GM23338 (cell line): ENCODE data around the gene ARHGEF11. TPM values are rescaled to one million over a fixed set of nuclear protein-coding genes. Genes with fewer than 3 reads are reported as not detected.

Experiments used
- ATAC-seq: fragments of 200-7000 bp; cut with Tn5 transposase; 3 replicates; pipeline ENCODE4 v1.9.1; 2020
- DNase-seq: peaks from one replicate; pipeline ENCODE4 v3.0.0-alpha.2; 2015; ENCODE audit warnings: low spot score
- H2AFZ ChIP-seq: fragments of 200-600 bp; sonication (generic); 2 replicates; pipeline ENCODE4 v1.8.0; 2016; ENCODE audit warnings: antibody characterized with exemption, mild to moderate bottlenecking, moderate library complexity
- H3F3A ChIP-seq: fragments of 200-600 bp; sonication (generic); replicated peaks from 2 replicates; pipeline ENCODE4 v1.8.0; 2017; ENCODE audit warnings: antibody characterized with exemption, mixed run types, low read depth
- H3K27ac ChIP-seq: fragments of 200-600 bp; sonication (generic); 2 replicates; pipeline ENCODE4 v1.6.1; 2016; ENCODE audit warnings: low read depth
- H3K27me3 ChIP-seq: fragments of 200-600 bp; sonication (generic); 2 replicates; pipeline ENCODE4 v1.8.0; 2016; ENCODE audit warnings: mild to moderate bottlenecking, mixed run types, moderate library complexity; ENCODE audit not compliant: insufficient read depth
- H3K36me3 ChIP-seq: fragments of 200-600 bp; sonication (generic); 2 replicates; pipeline ENCODE4 v1.8.0; 2016; ENCODE audit warnings: mild to moderate bottlenecking; ENCODE audit not compliant: insufficient read depth
- H3K4me1 ChIP-seq: fragments of 200-600 bp; sonication (generic); 2 replicates; pipeline ENCODE4 v1.8.0; 2016; ENCODE audit warnings: mild to moderate bottlenecking, moderate library complexity; ENCODE audit not compliant: insufficient read depth
- H3K4me2 ChIP-seq: fragments of 200-600 bp; sonication (generic); 2 replicates; pipeline ENCODE4 v1.7.1; 2017; ENCODE audit warnings: mixed run types
- H3K4me3 ChIP-seq: fragments of 200-600 bp; sonication (generic); 2 replicates; pipeline ENCODE4 v1.6.1; 2016; ENCODE audit warnings: mixed run types
- H3K79me2 ChIP-seq: fragments of 200-600 bp; sonication (generic); replicated peaks from 2 replicates; pipeline ENCODE4 v1.8.0; 2017; ENCODE audit warnings: mild to moderate bottlenecking; ENCODE audit not compliant: insufficient read depth
- H3K9me2 ChIP-seq: fragments of 200-600 bp; sonication (generic); 2 replicates; pipeline ENCODE4 v1.8.0; 2017; ENCODE audit not compliant: insufficient read depth
- H4K20me1 ChIP-seq: fragments of 200-600 bp; sonication (generic); replicated peaks from 2 replicates; pipeline ENCODE4 v1.8.0; 2017; ENCODE audit warnings: mild to moderate bottlenecking; ENCODE audit not compliant: insufficient read depth
- H3K27ac Mint-ChIP-seq: 2 replicates; pipeline ENCODE4 v1.8.0; 2020; ENCODE audit warnings: inconsistent platforms, mild to moderate bottlenecking, moderate library complexity, mixed read lengths
- H3K27me3 Mint-ChIP-seq: 3 replicates; pipeline ENCODE4 v1.8.0; 2022; ENCODE audit warnings: low read depth, mild to moderate bottlenecking, moderate library complexity, mixed read lengths, inconsistent platforms; ENCODE audit not compliant: insufficient read depth, poor library complexity
- H3K36me3 Mint-ChIP-seq: 3 replicates; pipeline ENCODE4 v1.8.0; 2021; ENCODE audit warnings: low read depth, mild to moderate bottlenecking, inconsistent platforms, moderate library complexity, mixed read lengths
- H3K4me1 Mint-ChIP-seq: 3 replicates; pipeline ENCODE4 v1.8.0; 2020; ENCODE audit warnings: mild to moderate bottlenecking, inconsistent platforms, mixed read lengths
- H3K4me3 Mint-ChIP-seq: 3 replicates; pipeline ENCODE4 v1.8.0; 2021; ENCODE audit warnings: moderate library complexity, mild to moderate bottlenecking, inconsistent platforms, mixed read lengths
- H3K9me3 Mint-ChIP-seq: 3 replicates; pipeline ENCODE4 v1.8.0; 2020; ENCODE audit warnings: moderate library complexity, mild to moderate bottlenecking, inconsistent platforms, mixed read lengths
- CREB1 ChIP-seq: fragments of 250-450 bp; sonication (Bioruptor Pico); IDR thresholded peaks from 2 replicates; pipeline ENCODE4 v1.5.0; 2020; ENCODE audit warnings: low read depth, mild to moderate bottlenecking, moderate library complexity
- CTCF ChIP-seq, 2 experiments: fragments of 200-600 bp in 1 of 2; sonication (generic) in 1 of 2; conservative IDR thresholded peaks; 2 replicates each; pipeline versions ENCODE4 v1.5.1 to v1.6.1; 2016 to 2017; ENCODE audit warnings: antibody characterized with exemption in 2 of 2, low read depth in 2 of 2, mild to moderate bottlenecking in 2 of 2, moderate library complexity in 1 of 2
- ETS1 ChIP-seq: IDR thresholded peaks from 2 replicates; pipeline ENCODE4 v1.6.1; 2016; ENCODE audit warnings: antibody characterized with exemption
- EZH2 ChIP-seq: fragments of 200-600 bp; sonication (generic); IDR thresholded peaks from one replicate; pipeline ENCODE4 v1.8.0; 2017; ENCODE audit warnings: antibody characterized with exemption, mild to moderate bottlenecking, low read depth; ENCODE audit not compliant: unreplicated experiment
- EZH2phosphoT487 ChIP-seq: fragments of 200-600 bp; sonication (generic); IDR thresholded peaks from one replicate; pipeline ENCODE4 v1.8.1; 2018; ENCODE audit warnings: antibody characterized with exemption; ENCODE audit not compliant: unreplicated experiment
- JUNB ChIP-seq: IDR thresholded peaks from one replicate; pipeline ENCODE4 v1.6.1; 2016; ENCODE audit warnings: antibody characterized with exemption; ENCODE audit not compliant: unreplicated experiment
- NANOG ChIP-seq: IDR thresholded peaks from 2 replicates; pipeline ENCODE4 v1.6.1; 2016; ENCODE audit warnings: antibody characterized with exemption, borderline replicate concordance
- POLR2AphosphoS5 ChIP-seq: IDR thresholded peaks from 2 replicates; pipeline ENCODE4 v1.6.1; 2016; ENCODE audit warnings: antibody characterized with exemption, low read depth
- STAT1 ChIP-seq: IDR thresholded peaks from one replicate; pipeline ENCODE4 v1.6.1; 2016; ENCODE audit warnings: antibody characterized with exemption; ENCODE audit not compliant: unreplicated experiment
- ZNF114 ChIP-seq: fragments of 250-450 bp; sonication (Bioruptor Pico); IDR thresholded peaks from 2 replicates; pipeline ENCODE4 v1.5.0; 2020; ENCODE audit warnings: mild to moderate bottlenecking, moderate library complexity
- ZNF331 ChIP-seq: fragments of 250-450 bp; sonication (Bioruptor Pico); IDR thresholded peaks from 2 replicates; pipeline ENCODE4 v1.5.0; 2020; ENCODE audit warnings: low read depth, mild to moderate bottlenecking, moderate library complexity
- ZNF462 ChIP-seq: fragments of 250-450 bp; sonication (Bioruptor Pico); IDR thresholded peaks from 2 replicates; pipeline ENCODE4 v1.5.0; 2020; ENCODE audit warnings: mild to moderate bottlenecking, moderate library complexity
- polyA plus RNA-seq: library from polyadenylated mRNA; unstranded; fragments of >200 nt; fragmentation: Nextera tagmentation; extraction: Ambion mirVana; gene quantifications from 2 replicates; pipeline ENCODE4 v1.2.1, GENCODE V29; 2016
- total RNA-seq: library from RNA; depleted of rRNA; stranded (reverse); fragments of >200 nt; shearing (Covaris generic); gene quantifications from 2 replicates; pipeline ENCODE4 v1.2.3, GENCODE V29; 2014
- TF ChIP-seq, protein P1 (sequence below): IDR thresholded peaks from one replicate; pipeline ENCODE4 v1.6.1; 2018; ENCODE audit warnings: antibody characterized with exemption; ENCODE audit not compliant: unreplicated experiment

Gene ARHGEF11
- total and polyA plus RNA-seq, 2 experiments from 2014 or later, result 12.3 to 33.7 TPM

DNA sequence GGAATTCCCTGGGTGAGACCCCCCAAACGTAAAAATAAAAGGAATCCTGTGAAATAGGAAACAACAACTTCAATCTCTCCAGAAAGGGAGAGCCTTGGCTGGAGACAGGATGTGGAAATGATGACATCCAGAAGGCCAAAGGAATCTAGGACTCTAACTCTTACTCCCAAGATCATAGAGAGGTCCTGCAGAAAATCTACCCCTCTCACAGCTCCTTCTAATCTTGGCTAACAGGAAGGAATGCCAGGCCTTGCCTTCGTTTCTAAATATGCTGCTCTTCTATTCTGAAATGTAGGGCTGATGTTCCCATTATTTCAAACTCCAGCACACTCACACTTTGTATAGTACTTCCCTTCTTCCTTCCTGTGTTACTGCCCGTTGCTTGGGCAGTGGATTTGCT, 40.7 kb downstream of the ARHGEF11 start:
- H3K36me3 Mint-ChIP-seq, result no peaks in the 10 kb centered on the region
- H3K27me3 Mint-ChIP-seq, result peaks cover 7% of the 10 kb centered on the region
- H3K27ac Mint-ChIP-seq, result no peak overlapping the region
- no peak; the same call in 2 of the 3 replicates for ATAC-seq
- DNase-seq, result peak; percentile 24
- Histone ChIP-seq H3F3A (no peaks in the 10 kb centered on the region), H4K20me1 (peaks cover 6% of the 10 kb centered on the region; the same call in 1 of the 2 replicates), H3K27me3 (no peaks in the 10 kb centered on the region), H3K36me3 (no peaks in the 10 kb centered on the region), H3K4me3 (0 out of 2 replicates have a peak overlapping the region, but pooled peaks have one; percentile 5), H3K79me2 (peaks cover 92% of the 10 kb centered on the region), H3K4me1 (peaks cover 44% of the 10 kb centered on the region), H3K4me2 (peak overlapping the region; percentile 66), H3K9me2 (no peaks in the 10 kb centered on the region), H2AFZ (no peak overlapping the region), H3K27ac (peak overlapping the region; percentile 27; the same call in 1 of the 2 replicates)
- no peak for TF ChIP-seq POLR2AphosphoS5
- TF ChIP-seq CREB1, result no peak
- no peak for TF ChIP-seq ETS1
- no peak for TF ChIP-seq CTCF (conservative IDR thresholded peaks at IDR 0.05; ENCODE audit: low read depth in 2 of 2)
- no peak for TF ChIP-seq JUNB
- TF ChIP-seq STAT1, result no peak
- TF ChIP-seq NANOG, result no peak
- TF ChIP-seq, protein P1, sequence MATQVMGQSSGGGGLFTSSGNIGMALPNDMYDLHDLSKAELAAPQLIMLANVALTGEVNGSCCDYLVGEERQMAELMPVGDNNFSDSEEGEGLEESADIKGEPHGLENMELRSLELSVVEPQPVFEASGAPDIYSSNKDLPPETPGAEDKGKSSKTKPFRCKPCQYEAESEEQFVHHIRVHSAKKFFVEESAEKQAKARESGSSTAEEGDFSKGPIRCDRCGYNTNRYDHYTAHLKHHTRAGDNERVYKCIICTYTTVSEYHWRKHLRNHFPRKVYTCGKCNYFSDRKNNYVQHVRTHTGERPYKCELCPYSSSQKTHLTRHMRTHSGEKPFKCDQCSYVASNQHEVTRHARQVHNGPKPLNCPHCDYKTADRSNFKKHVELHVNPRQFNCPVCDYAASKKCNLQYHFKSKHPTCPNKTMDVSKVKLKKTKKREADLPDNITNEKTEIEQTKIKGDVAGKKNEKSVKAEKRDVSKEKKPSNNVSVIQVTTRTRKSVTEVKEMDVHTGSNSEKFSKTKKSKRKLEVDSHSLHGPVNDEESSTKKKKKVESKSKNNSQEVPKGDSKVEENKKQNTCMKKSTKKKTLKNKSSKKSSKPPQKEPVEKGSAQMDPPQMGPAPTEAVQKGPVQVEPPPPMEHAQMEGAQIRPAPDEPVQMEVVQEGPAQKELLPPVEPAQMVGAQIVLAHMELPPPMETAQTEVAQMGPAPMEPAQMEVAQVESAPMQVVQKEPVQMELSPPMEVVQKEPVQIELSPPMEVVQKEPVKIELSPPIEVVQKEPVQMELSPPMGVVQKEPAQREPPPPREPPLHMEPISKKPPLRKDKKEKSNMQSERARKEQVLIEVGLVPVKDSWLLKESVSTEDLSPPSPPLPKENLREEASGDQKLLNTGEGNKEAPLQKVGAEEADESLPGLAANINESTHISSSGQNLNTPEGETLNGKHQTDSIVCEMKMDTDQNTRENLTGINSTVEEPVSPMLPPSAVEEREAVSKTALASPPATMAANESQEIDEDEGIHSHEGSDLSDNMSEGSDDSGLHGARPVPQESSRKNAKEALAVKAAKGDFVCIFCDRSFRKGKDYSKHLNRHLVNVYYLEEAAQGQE, result no peak
- TF ChIP-seq ZNF462 (CRISPR knock-in tag), result no peak
- TF ChIP-seq EZH2, result no peak
- no peak for TF ChIP-seq ZNF114 (CRISPR knock-in tag)
- TF ChIP-seq EZH2phosphoT487, result no peak
- no peak for TF ChIP-seq ZNF331
- H3K4me3 Mint-ChIP-seq, result no peak overlapping the region
- H3K9me3 Mint-ChIP-seq, result no peaks in the 10 kb centered on the region
- H3K4me1 Mint-ChIP-seq, result peaks cover 49% of the 10 kb centered on the region
